ENCODE measurements around the gene ZSCAN5A.

Gene ZSCAN5A

DNA sequence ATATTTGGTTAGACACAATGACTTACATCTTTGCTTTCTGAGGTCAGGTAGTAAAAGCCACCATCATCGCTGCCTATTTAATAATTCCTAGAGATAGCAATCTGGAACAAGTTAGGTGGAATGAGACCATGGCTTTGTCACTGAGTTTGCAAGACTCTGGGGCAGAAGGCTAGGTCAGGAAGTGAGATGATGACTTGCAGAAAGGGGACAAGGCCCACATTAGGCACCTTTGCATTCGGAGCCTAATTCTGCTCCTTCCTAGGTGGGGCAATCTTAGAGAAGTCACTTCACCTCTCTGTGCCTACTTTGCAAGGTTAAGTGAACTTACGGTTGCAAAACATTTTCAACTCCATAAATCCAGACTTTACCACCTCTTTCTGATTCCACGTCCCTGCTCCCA is 31.8 kb downstream of the ZSCAN5A start:
- in situ Hi-C loops (cut with HindIII; ENCODE audit: low sequenced_read_pairs), result no loop called here
- TF ChIP-seq, protein P1, sequence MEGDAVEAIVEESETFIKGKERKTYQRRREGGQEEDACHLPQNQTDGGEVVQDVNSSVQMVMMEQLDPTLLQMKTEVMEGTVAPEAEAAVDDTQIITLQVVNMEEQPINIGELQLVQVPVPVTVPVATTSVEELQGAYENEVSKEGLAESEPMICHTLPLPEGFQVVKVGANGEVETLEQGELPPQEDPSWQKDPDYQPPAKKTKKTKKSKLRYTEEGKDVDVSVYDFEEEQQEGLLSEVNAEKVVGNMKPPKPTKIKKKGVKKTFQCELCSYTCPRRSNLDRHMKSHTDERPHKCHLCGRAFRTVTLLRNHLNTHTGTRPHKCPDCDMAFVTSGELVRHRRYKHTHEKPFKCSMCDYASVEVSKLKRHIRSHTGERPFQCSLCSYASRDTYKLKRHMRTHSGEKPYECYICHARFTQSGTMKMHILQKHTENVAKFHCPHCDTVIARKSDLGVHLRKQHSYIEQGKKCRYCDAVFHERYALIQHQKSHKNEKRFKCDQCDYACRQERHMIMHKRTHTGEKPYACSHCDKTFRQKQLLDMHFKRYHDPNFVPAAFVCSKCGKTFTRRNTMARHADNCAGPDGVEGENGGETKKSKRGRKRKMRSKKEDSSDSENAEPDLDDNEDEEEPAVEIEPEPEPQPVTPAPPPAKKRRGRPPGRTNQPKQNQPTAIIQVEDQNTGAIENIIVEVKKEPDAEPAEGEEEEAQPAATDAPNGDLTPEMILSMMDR (IDR thresholded peaks at IDR 0.05; ENCODE audit: low read depth, low read length), result no peak
- no peak overlapping the region for H3K4me3 ChIP-seq (ENCODE audit: low read depth, low read length)
- DNase-seq (ENCODE audit: low read depth, low spot score), result no peak

DNA sequence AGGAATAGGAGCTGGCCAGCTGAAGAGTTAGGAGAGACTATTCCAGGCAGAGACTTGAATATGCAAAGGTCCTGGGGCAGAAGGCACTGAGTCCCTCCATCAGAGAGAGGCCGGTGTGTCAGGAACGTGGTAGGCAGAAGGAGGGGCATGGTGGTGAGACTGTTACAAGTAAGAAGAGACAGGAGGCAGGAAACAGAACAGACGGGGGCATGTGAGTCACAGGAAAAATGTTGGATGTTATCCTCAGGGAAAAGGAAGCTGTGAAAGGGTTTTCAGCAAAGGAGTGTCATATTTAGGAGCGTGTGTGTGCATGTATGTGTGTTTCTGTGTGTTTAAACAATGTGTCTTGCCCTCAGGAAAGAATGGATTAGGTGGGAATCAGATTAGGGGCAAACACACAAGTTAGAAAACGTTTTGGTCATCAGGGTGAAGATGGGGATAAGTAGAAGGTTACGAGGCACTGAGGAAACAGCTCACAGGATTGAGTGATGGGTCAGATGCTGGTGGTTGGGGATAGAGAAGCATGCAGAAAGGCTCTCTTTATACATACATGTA is 41.0 kb downstream of the ZSCAN5A start:
- TF ChIP-seq, protein P1 (IDR thresholded peaks at IDR 0.05; ENCODE audit: low read depth, low read length), result no peak
- in situ Hi-C loops (cut with HindIII; ENCODE audit: low sequenced_read_pairs), result no loop called here
- DNase-seq (ENCODE audit: low read depth, low spot score), result peak; percentile 8
- H3K4me3 ChIP-seq (ENCODE audit: low read depth, low read length), result no peak overlapping the region

GRCh38 chr19:56272161-56272798 is 42.4 kb downstream of the ZSCAN5A start, which contains the start of gene EDDM13:
Gene EDDM13 (plus strand): TSS chr19:56272748. CDS start chr19:56272835, 87 bp downstream.
- TF ChIP-seq, protein P1 (IDR thresholded peaks at IDR 0.05; ENCODE audit: low read depth, low read length), result no peak
- no peak within 1 kb of the TSS for H3K4me3 ChIP-seq (ENCODE audit: low read depth, low read length)
- no peak for DNase-seq (ENCODE audit: low read depth, low spot score)
- in situ Hi-C loops (cut with HindIII; ENCODE audit: low sequenced_read_pairs), result no loop called here

- in situ Hi-C loops (cut with HindIII; ENCODE audit: low sequenced_read_pairs), result no loop called here
- H3K4me3 ChIP-seq (ENCODE audit: low read depth, low read length), result no peak overlapping the region
Observed at GRCh38 chr19:56271151-56271550, 43.5 kb downstream of the ZSCAN5A start.

DNA sequence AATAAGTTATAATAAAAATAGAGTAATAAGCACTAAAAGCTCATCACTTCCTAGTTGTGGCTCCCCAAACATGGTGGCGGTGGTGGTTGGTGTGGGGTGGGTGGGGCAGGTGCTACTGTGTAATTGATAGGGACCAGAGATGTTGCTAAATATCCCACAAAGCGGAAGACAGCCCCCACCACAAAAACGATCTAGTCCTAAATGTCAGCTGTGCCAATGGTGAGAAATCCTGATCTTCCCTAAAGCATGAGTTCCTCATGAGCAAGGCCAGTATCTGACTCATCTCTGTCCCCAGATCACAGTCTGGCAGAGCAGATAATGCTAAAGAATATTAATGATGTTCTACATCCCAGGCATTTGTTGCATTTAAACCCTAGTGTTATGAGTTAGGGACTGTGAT is 44.0 kb downstream of the ZSCAN5A start:
- in situ Hi-C loops (cut with HindIII; ENCODE audit: low sequenced_read_pairs), result no loop called here
- no peak overlapping the region for H3K4me3 ChIP-seq (ENCODE audit: low read depth, low read length)
- no peak for DNase-seq (ENCODE audit: low read depth, low spot score)
- TF ChIP-seq, protein P1 (IDR thresholded peaks at IDR 0.05; ENCODE audit: low read depth, low read length), result no peak

More at GRCh38 chr19:56271151-56271550, 43.5 kb downstream of the ZSCAN5A start:
- no peak for DNase-seq (ENCODE audit: low read depth, low spot score)
- TF ChIP-seq, protein P1 (IDR thresholded peaks at IDR 0.05; ENCODE audit: low read depth, low read length), result no peak

GRCh38 chr19:56269348-56269747 is 45.3 kb downstream of the ZSCAN5A start:
- DNase-seq (ENCODE audit: low read depth, low spot score), result no peak
- TF ChIP-seq, protein P1 (IDR thresholded peaks at IDR 0.05; ENCODE audit: low read depth, low read length), result no peak
- in situ Hi-C loops (cut with HindIII; ENCODE audit: low sequenced_read_pairs), result no loop called here
- H3K4me3 ChIP-seq (ENCODE audit: low read depth, low read length), result no peak overlapping the region

Measured in astrocyte of the spinal cord (primary cell).